DOHH2 (cell line): ENCODE data around the gene IPO9.

Experiments used
- EZH2phosphoT487 ChIP-seq: fragments of 200-600 bp; sonication (generic); IDR thresholded peaks from 2 replicates; pipeline ENCODE4 v1.6.1; 2017; ENCODE audit warnings: borderline replicate concordance, mild to moderate bottlenecking, antibody characterized with exemption, low read length, moderate library complexity, mixed read lengths
- TF ChIP-seq, protein P1 (sequence below): fragments of 200-600 bp; sonication (generic); IDR thresholded peaks from one replicate; pipeline ENCODE4 v1.5.1; 2014; ENCODE audit warnings: antibody characterized with exemption, mild to moderate bottlenecking, low read depth, low read length; ENCODE audit not compliant: poor library complexity, severe bottlenecking

DNA sequence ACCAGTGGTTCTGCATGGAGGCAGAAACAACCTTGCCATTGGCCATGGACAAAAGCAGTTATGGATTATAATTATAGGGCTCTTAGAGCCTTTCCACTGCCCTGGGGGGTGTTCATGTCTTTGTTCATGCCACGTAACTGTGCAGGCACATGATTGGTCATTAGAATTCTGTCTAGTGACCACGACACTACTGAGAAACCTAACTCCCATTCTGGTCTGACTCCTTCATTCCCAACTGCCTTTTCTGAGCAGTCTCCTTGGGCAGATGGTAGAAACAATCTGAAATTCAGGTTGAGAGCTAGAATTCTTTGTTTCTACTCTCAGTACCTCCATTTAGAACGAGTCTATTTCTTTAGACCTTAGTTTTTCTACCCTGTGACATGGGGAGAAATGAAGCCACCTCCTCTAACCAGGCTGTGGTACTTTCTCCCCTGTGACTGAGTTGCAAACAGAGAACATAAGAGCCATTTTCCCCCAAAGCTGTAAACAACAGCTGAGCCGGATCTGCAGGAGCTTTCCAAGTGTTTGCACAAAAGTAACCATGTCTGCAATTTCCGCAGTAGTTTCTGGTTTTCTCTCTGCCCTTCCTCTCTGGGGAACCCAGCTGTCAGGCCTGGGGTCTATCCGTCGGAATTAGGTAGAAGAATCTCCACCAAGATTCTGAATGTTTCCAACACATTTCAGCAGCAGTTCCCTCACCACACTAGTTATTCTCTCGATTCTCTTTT, 37.7 kb upstream of the IPO9 start:
- TF ChIP-seq, protein P1, sequence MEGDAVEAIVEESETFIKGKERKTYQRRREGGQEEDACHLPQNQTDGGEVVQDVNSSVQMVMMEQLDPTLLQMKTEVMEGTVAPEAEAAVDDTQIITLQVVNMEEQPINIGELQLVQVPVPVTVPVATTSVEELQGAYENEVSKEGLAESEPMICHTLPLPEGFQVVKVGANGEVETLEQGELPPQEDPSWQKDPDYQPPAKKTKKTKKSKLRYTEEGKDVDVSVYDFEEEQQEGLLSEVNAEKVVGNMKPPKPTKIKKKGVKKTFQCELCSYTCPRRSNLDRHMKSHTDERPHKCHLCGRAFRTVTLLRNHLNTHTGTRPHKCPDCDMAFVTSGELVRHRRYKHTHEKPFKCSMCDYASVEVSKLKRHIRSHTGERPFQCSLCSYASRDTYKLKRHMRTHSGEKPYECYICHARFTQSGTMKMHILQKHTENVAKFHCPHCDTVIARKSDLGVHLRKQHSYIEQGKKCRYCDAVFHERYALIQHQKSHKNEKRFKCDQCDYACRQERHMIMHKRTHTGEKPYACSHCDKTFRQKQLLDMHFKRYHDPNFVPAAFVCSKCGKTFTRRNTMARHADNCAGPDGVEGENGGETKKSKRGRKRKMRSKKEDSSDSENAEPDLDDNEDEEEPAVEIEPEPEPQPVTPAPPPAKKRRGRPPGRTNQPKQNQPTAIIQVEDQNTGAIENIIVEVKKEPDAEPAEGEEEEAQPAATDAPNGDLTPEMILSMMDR, result no peak
- no peak for TF ChIP-seq EZH2phosphoT487
